ENCODE data around the gene CAV3.

Gene CAV3

GRCh38 chr3:8736436-8736835 lies 2.8 kb downstream of the CAV3 start:
- DNase-seq = no peak

GRCh38 chr3:8737301-8737700 lies 3.7 kb downstream of the CAV3 start:
- DNase-seq = no peak

- DNase-seq = no peak
Measured at GRCh38 chr3:8737823-8738222, 4.2 kb downstream of the CAV3 start.

- no peak for DNase-seq
Measured at GRCh38 chr3:8738639-8739038, 5.0 kb downstream of the CAV3 start.

- no peak for DNase-seq
Measured at GRCh38 chr3:8739757-8740504, 6.3 kb downstream of the CAV3 start.

- no peak for DNase-seq
Measured at GRCh38 chr3:8741581-8742261, 8.1 kb downstream of the CAV3 start.

GRCh38 chr3:8743021-8743601 lies 9.5 kb downstream of the CAV3 start:
- no peak for DNase-seq

GRCh38 chr3:8743911-8744310 lies 10.3 kb downstream of the CAV3 start:
- DNase-seq = no peak

- DNase-seq = no peak
Measured at GRCh38 chr3:8745619-8746370, 12.2 kb downstream of the CAV3 start.

- DNase-seq = no peak
Measured at GRCh38 chr3:8746780-8747345, 13.3 kb downstream of the CAV3 start.

GRCh38 chr3:8749316-8749715 lies 15.7 kb downstream of the CAV3 start:
- no peak for DNase-seq

GRCh38 chr3:8752832-8753231 lies 19.2 kb downstream of the CAV3 start:
- DNase-seq = no peak

GRCh38 chr3:8755097-8755496 lies 21.5 kb downstream of the CAV3 start:
- DNase-seq = no peak

- DNase-seq = no peak
Measured at GRCh38 chr3:8755564-8756237, 22.1 kb downstream of the CAV3 start.

GRCh38 chr3:8756671-8757070 lies 23.1 kb downstream of the CAV3 start:
- DNase-seq = no peak

GRCh38 chr3:8757551-8758518 lies 24.2 kb downstream of the CAV3 start:
- no peak for DNase-seq

- no peak for DNase-seq
Measured at GRCh38 chr3:8759038-8759707, 25.6 kb downstream of the CAV3 start.

- DNase-seq = no peak
Measured at GRCh38 chr3:8760091-8760490, 26.5 kb downstream of the CAV3 start.

GRCh38 chr3:8760506-8760905 lies 26.9 kb downstream of the CAV3 start:
- no peak for DNase-seq

- DNase-seq = no peak
Measured at GRCh38 chr3:8761866-8762265, 28.3 kb downstream of the CAV3 start.

Data from effector CD4-positive, alpha-beta T cell (primary cell).